Fibroblast of upper back skin (primary cell): ENCODE data around the gene OR4Q2.
"Not testable (repeated sequence)": the region's sequence is repeated elsewhere in the genome, so short reads cannot be mapped to it uniquely, and the experiment has no call there.

Source experiments
- DNase-seq: peaks from one replicate; pipeline ENCODE4 v3.0.0-alpha.2; 2013

Gene OR4Q2

GRCh38 chr14:20001863-20002262 lies at the start of gene OR4Q2:
Gene OR4Q2 (plus strand): TSS chr14:20002163.
- DNase-seq = no peak

GRCh38 chr14:19969735-19970134 lies 32.2 kb upstream of the OR4Q2 start:
- DNase-seq = not testable (repeated sequence)

GRCh38 chr14:19974844-19975243 lies 27.1 kb upstream of the OR4Q2 start:
- no peak for DNase-seq

GRCh38 chr14:19975291-19975690 lies 26.7 kb upstream of the OR4Q2 start, which contains the start of gene OR4K15:
Gene OR4K15 (plus strand): TSS chr14:19975591. CDS start chr14:19975591, 0 bp downstream.
- no peak for DNase-seq

- DNase-seq = no peak
Measured at GRCh38 chr14:19993438-19993837, 8.5 kb upstream of the OR4Q2 start.

GRCh38 chr14:20002319-20002718 lies 356 bp downstream of the OR4Q2 start:
- no peak for DNase-seq

- no peak for DNase-seq
Measured at GRCh38 chr14:20008156-20008555, 6.2 kb downstream of the OR4Q2 start.

- no peak for DNase-seq
Measured at GRCh38 chr14:20019257-20019865, 17.4 kb downstream of the OR4Q2 start, which contains the start of gene OR4K14. Gene OR4K14 (minus strand): TSS chr14:20019307. CDS start chr14:20015193, 4,114 bp downstream.

GRCh38 chr14:20031058-20031457 lies 29.1 kb downstream of the OR4Q2 start:
- DNase-seq = no peak

- no peak for DNase-seq
Measured at GRCh38 chr14:20035449-20035848, 33.5 kb downstream of the OR4Q2 start.

- no peak for DNase-seq
Measured at GRCh38 chr14:20035938-20036337, 34.0 kb downstream of the OR4Q2 start, which contains the start of gene OR4K13. Gene OR4K13 (minus strand): TSS chr14:20036038. CDS start chr14:20034758, 1,280 bp downstream.

- no peak for DNase-seq
Measured at GRCh38 chr14:20044243-20044642, 42.3 kb downstream of the OR4Q2 start.

- DNase-seq = no peak
Measured at GRCh38 chr14:20048202-20048601, 46.2 kb downstream of the OR4Q2 start.
